ENCODE data around the gene OPHN1.
A peak's percentile ranks its signal among the peaks of the same experiment; 100 is the strongest.

Gene OPHN1

GRCh38 chrX:68249903-68250302 is 183.4 kb downstream of the OPHN1 start:
- TF ChIP-seq, protein P1, sequence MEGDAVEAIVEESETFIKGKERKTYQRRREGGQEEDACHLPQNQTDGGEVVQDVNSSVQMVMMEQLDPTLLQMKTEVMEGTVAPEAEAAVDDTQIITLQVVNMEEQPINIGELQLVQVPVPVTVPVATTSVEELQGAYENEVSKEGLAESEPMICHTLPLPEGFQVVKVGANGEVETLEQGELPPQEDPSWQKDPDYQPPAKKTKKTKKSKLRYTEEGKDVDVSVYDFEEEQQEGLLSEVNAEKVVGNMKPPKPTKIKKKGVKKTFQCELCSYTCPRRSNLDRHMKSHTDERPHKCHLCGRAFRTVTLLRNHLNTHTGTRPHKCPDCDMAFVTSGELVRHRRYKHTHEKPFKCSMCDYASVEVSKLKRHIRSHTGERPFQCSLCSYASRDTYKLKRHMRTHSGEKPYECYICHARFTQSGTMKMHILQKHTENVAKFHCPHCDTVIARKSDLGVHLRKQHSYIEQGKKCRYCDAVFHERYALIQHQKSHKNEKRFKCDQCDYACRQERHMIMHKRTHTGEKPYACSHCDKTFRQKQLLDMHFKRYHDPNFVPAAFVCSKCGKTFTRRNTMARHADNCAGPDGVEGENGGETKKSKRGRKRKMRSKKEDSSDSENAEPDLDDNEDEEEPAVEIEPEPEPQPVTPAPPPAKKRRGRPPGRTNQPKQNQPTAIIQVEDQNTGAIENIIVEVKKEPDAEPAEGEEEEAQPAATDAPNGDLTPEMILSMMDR (IDR thresholded peaks at IDR 0.05; ENCODE audit: control insufficient read depth, insufficient read depth, low read depth, low read length, missing control alignments) = no peak
- no peak for DNase-seq (ENCODE audit: low read depth)
- no peak overlapping the region for H3K4me3 ChIP-seq (ENCODE audit: control insufficient read depth, low read depth, low read length)

DNA sequence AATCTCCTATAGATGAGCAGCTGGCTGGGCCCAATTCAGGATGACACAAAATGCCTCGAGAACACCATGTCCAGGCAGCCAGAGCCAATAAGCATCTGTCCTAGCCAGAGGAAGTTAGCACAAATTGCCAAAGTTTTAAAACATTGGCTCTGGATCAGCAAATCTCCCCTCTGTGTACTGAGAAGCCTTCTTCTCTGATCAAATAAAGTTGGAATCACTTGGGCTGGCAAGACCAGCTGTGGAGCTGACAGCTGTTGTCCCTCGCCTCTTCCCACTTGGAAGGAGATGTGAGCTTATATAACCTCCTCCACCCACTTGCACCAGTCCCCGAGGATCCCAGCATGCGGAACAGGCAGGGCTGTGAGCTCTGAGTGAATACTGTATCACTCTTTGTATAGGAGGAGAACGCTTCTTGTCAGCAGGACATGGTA is 183.9 kb downstream of the OPHN1 start:
- TF ChIP-seq, protein P1 (IDR thresholded peaks at IDR 0.05; ENCODE audit: control insufficient read depth, insufficient read depth, low read depth, low read length, missing control alignments) = no peak
- H3K4me3 ChIP-seq (ENCODE audit: control insufficient read depth, low read depth, low read length) = no peak overlapping the region
- no peak for DNase-seq (ENCODE audit: low read depth)

DNA sequence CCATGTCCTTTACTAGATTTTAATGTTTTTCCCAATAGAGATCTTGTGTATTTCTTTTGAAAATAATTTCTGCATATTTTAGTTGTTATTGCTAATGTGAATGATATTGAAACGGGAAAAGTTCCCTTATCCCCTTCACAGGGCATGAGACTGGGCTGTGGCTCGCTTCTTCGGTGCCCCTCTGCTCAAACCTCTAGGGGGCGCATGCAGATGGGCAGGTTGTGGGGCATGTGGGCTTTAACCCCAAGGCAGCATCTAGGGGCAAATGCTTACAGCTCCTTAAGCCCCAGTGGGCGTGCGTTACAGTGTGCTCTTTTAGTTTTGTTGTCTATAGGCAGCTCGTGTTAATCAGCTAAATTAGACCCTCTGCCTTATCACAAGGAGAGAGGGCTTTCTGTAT is 194.7 kb downstream of the OPHN1 start:
- TF ChIP-seq, protein P1 (IDR thresholded peaks at IDR 0.05; ENCODE audit: control insufficient read depth, insufficient read depth, low read depth, low read length, missing control alignments) = peak; percentile 53
- DNase-seq (ENCODE audit: low read depth) = no peak
- no peak overlapping the region for H3K4me3 ChIP-seq (ENCODE audit: control insufficient read depth, low read depth, low read length)

- no peak overlapping the region for H3K4me3 ChIP-seq (ENCODE audit: control insufficient read depth, low read depth, low read length)
- TF ChIP-seq, protein P1 (IDR thresholded peaks at IDR 0.05; ENCODE audit: control insufficient read depth, insufficient read depth, low read depth, low read length, missing control alignments) = no peak
- DNase-seq (ENCODE audit: low read depth) = no peak
Observed at GRCh38 chrX:68234171-68234910, 199.0 kb downstream of the OPHN1 start.

GRCh38 chrX:68232206-68232605 is 201.1 kb downstream of the OPHN1 start:
- no peak for DNase-seq (ENCODE audit: low read depth)
- no peak overlapping the region for H3K4me3 ChIP-seq (ENCODE audit: control insufficient read depth, low read depth, low read length)
- TF ChIP-seq, protein P1 (IDR thresholded peaks at IDR 0.05; ENCODE audit: control insufficient read depth, insufficient read depth, low read depth, low read length, missing control alignments) = no peak

DNA sequence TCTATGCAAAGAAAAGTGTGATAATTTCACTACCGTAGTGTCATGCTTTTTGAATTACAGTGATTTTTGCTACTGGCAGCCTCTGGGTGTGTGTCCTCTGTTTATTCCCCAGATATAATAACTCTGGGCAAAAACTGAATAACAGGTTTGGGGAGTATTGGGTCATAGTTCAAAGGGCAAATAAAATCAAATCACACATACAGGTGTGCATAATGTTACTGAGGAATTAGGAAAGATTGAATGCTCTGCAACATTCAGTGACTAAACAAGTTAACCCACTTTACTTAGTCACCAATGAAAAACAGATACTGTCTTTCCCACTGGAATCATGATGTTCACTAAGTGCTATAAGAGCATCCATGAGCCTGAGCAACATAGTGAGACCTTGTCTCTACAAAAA is 224.3 kb downstream of the OPHN1 start:
- DNase-seq (ENCODE audit: low read depth) = no peak
- H3K4me3 ChIP-seq (ENCODE audit: control insufficient read depth, low read depth, low read length) = no peak overlapping the region

More for the DNA sequence above, 224.3 kb downstream of the OPHN1 start:
- TF ChIP-seq, protein P1 (IDR thresholded peaks at IDR 0.05; ENCODE audit: control insufficient read depth, insufficient read depth, low read depth, low read length, missing control alignments) = no peak

Data from AG09309 (cell line).